Daoy (cell line): ENCODE results near the gene NANOS3. TPM values are rescaled to one million over a fixed set of nuclear protein-coding genes. Genes with fewer than 3 reads are reported as not detected.

Source experiments
- DNase-seq: peaks from one replicate; pipeline ENCODE4 v3.0.0-alpha.2; 2015; ENCODE audit warnings: low read depth
- total RNA-seq: library from RNA; depleted of rRNA; stranded (reverse); fragments of >200 nt; shearing (Covaris generic); gene quantifications from 2 replicates; pipeline ENCODE4 v1.2.3, GENCODE V29; 2014

NANOS3 gene
- total RNA-seq, 1 experiment from 2014 or later = not detected

- no peak for DNase-seq
Observed at GRCh38 chr19:13885826-13886365, 9.0 kb downstream of the NANOS3 start.

GRCh38 chr19:13887018-13887436 lies 10.1 kb downstream of the NANOS3 start:
- no peak for DNase-seq

GRCh38 chr19:13887517-13887916 lies 10.6 kb downstream of the NANOS3 start:
- peak; percentile 72 for DNase-seq

GRCh38 chr19:13888281-13888680 lies 11.3 kb downstream of the NANOS3 start:
- no peak for DNase-seq

- DNase-seq = no peak
Observed at GRCh38 chr19:13890136-13890535, 13.2 kb downstream of the NANOS3 start.

- no peak for DNase-seq
Observed at GRCh38 chr19:13892870-13893269, 15.9 kb downstream of the NANOS3 start.

GRCh38 chr19:13894552-13894951 lies 17.6 kb downstream of the NANOS3 start:
- DNase-seq = no peak

GRCh38 chr19:13896227-13896626 lies 19.3 kb downstream of the NANOS3 start:
- no peak for DNase-seq

- DNase-seq = no peak
Observed at GRCh38 chr19:13899393-13899792, 22.5 kb downstream of the NANOS3 start.

GRCh38 chr19:13899912-13900584 lies 23.1 kb downstream of the NANOS3 start:
- DNase-seq = no peak

GRCh38 chr19:13902993-13903555 lies 26.1 kb downstream of the NANOS3 start:
- DNase-seq = no peak

GRCh38 chr19:13905634-13906520 lies 28.9 kb downstream of the NANOS3 start, which contains the start of the genes BRME1 and CC2D1A:
Gene BRME1, minus strand, starts transcription at chr19:13906117. Its CDS starts 1,225 bp downstream, at chr19:13904892.
Gene CC2D1A, plus strand, starts transcription at chr19:13906201. Its CDS starts 241 bp downstream, at chr19:13906442.
- DNase-seq = peak; percentile 95

GRCh38 chr19:13906521-13906904 lies 29.6 kb downstream of the NANOS3 start:
- DNase-seq = no peak

GRCh38 chr19:13906910-13907309 lies 30.0 kb downstream of the NANOS3 start:
- no peak for DNase-seq

GRCh38 chr19:13908674-13909073 lies 31.7 kb downstream of the NANOS3 start:
- DNase-seq = no peak

- DNase-seq = no peak
Observed at GRCh38 chr19:13909430-13909829, 32.5 kb downstream of the NANOS3 start.

GRCh38 chr19:13913352-13913751 lies 36.4 kb downstream of the NANOS3 start:
- no peak for DNase-seq

GRCh38 chr19:13914777-13915176 lies 37.8 kb downstream of the NANOS3 start:
- DNase-seq = no peak

GRCh38 chr19:13917888-13918406 lies 41.0 kb downstream of the NANOS3 start:
- DNase-seq = no peak

GRCh38 chr19:13918726-13919411 lies 41.9 kb downstream of the NANOS3 start:
- no peak for DNase-seq

GRCh38 chr19:13920524-13920923 lies 43.6 kb downstream of the NANOS3 start:
- DNase-seq = no peak
